GM18511 (cell line): Measurements from ENCODE around the gene USP17L27.
"Not testable (repeated sequence)": the region's sequence is repeated elsewhere in the genome, so short reads cannot be mapped to it uniquely, and the experiment has no call there.

ENCODE experiments used
- ATAC-seq: cut with Tn5 transposase; IDR thresholded peaks from one replicate; pipeline ENCODE4 v1.9.1; 2021; ENCODE audit warnings: mild to moderate bottlenecking, moderate library complexity; ENCODE audit not compliant: unreplicated experiment

USP17L27 gene

GRCh38 chr4:9343848-9344247, at the start of gene USP17L27:
TSS of gene USP17L27 (plus strand) at chr4:9344148. CDS start at chr4:9344148, 0 bp downstream.
- ATAC-seq, result not testable (repeated sequence)

GRCh38 chr4:9324191-9324590, 19.8 kb upstream of the USP17L27 start:
- not testable (repeated sequence) for ATAC-seq

GRCh38 chr4:9324865-9325264, 19.1 kb upstream of the USP17L27 start, which contains the start of gene USP17L24:
TSS of gene USP17L24 (plus strand) at chr4:9325165. CDS start at chr4:9325165, 0 bp downstream.
- ATAC-seq, result not testable (repeated sequence)

- ATAC-seq, result not testable (repeated sequence)
Observed at GRCh38 chr4:9329611-9330010, 14.3 kb upstream of the USP17L27 start, which contains the start of gene USP17L25. TSS of gene USP17L25 (plus strand) at chr4:9329911. CDS start at chr4:9329911, 0 bp downstream.

- not testable (repeated sequence) for ATAC-seq
Observed at GRCh38 chr4:9334358-9334757, 9.6 kb upstream of the USP17L27 start, which contains the start of gene USP17L26. TSS of gene USP17L26 (plus strand) at chr4:9334658. CDS start at chr4:9334658, 0 bp downstream.

GRCh38 chr4:9339103-9339502, 4.8 kb upstream of the USP17L27 start, which contains the start of gene USP17L5:
TSS of gene USP17L5 (plus strand) at chr4:9339403. CDS start at chr4:9339403, 0 bp downstream.
- not testable (repeated sequence) for ATAC-seq

- ATAC-seq, result not testable (repeated sequence)
Observed at GRCh38 chr4:9348593-9348992, 4.6 kb downstream of the USP17L27 start, which contains the start of gene USP17L28. TSS of gene USP17L28 (plus strand) at chr4:9348893. CDS start at chr4:9348893, 0 bp downstream.

- not testable (repeated sequence) for ATAC-seq
Observed at GRCh38 chr4:9350866-9351265, 6.9 kb downstream of the USP17L27 start.

GRCh38 chr4:9353338-9353737, 9.4 kb downstream of the USP17L27 start, which contains the start of gene USP17L29:
TSS of gene USP17L29 (plus strand) at chr4:9353638. CDS start at chr4:9353638, 0 bp downstream.
- ATAC-seq, result not testable (repeated sequence)

GRCh38 chr4:9362829-9363228, 18.9 kb downstream of the USP17L27 start, which contains the start of gene USP17L30:
TSS of gene USP17L30 (plus strand) at chr4:9363129. CDS start at chr4:9363129, 0 bp downstream.
- ATAC-seq, result not testable (repeated sequence)

- ATAC-seq, result not testable (repeated sequence)
Observed at GRCh38 chr4:9379881-9380280, 35.9 kb downstream of the USP17L27 start.

GRCh38 chr4:9381012-9381534, 37.1 kb downstream of the USP17L27 start:
- ATAC-seq, result peak; percentile 51

GRCh38 chr4:9384126-9384525, 40.2 kb downstream of the USP17L27 start:
- ATAC-seq, result no peak

- not testable (repeated sequence) for ATAC-seq
Observed at GRCh38 chr4:9389001-9389400, 45.1 kb downstream of the USP17L27 start.
